ENCODE results near the gene RASL10B. TPM values are rescaled to one million over a fixed set of nuclear protein-coding genes. Genes with fewer than 3 reads are reported as not detected.
A peak's percentile ranks its signal among the peaks of the same experiment; 100 is the strongest.

Gene RASL10B
- total RNA-seq, 2 experiments from 2014 or later, result 0.96 to 1.1 TPM

DNA sequence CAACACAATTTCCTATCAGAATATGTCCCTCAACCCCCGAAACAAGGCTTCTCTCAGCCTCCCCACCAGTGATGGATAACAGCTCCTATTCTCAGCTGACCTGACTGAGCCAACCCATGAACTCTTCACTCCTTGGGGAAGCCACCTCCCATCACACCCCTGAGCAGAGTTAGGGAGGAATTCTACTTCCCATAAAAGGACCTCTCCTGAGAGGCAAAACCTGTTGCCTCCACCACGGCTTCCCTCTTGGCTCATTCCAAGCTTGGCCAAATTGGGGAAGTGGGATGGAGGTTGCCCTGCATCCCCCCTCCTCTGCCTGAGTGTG, 5.7 kb upstream of the RASL10B start:
- CTCF ChIA-PET, result interaction anchor here (1.7 kb wide), 1 partner anchor 14 kb away, joined by 4 read pairs; no protein-coding TSS in a partner anchor
- H3K9me3 Mint-ChIP-seq, result no peaks in the 10 kb centered on the region
- no peak overlapping the region for H3K4me3 Mint-ChIP-seq
- no peak overlapping the region for H3K27ac Mint-ChIP-seq
- peaks cover 15% of the 10 kb centered on the region for H3K36me3 Mint-ChIP-seq (ENCODE audit: low read depth)
- H3K4me1 Mint-ChIP-seq (ENCODE audit: low read depth), result peaks cover 8% of the 10 kb centered on the region
- no peaks in the 10 kb centered on the region for H3K27me3 Mint-ChIP-seq (ENCODE audit: low read depth)
- DNase-seq, result no peak
- intact Hi-C loops (cut with micrococcal nuclease), result no loop called here

DNA sequence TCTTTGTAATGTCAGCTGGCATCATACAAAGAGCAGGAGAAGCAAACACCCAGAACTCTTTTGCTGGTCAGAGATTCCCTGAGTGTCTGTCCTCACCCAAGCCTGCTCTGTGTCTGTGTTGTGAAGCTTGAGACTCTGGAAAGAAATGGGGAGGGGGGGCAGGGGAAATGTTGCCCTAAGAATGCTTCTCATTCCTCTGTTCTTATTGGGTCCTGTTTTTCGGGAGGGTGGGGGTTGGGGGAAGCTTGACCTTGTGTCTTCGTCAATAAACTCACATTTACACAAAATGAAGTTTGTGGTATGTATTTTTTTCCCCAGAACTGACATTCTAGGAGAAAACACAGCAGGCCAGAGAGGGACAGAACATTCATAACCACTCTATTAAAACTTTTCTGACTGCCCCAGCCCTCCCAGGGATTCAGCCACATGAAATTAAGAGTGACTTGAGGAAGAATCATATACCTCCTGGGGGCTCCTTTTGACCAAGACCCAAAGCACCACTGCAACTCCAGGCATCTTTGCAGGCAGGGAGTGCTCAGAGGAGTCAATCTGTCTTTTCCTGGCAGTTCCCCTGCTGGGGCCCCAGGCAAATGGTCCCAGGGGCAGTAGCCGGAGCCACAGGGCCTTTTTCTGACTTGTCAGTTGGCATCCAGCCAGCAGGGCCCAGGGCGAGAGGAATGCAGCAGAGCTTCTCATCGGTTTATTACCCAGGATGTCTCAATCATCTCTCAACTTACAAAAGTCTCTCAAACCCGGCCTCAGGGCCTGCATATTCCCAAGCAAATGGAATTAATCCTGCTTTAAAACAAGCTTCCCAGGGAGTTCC, 5.1 kb upstream of the RASL10B start:
- H3K4me3 Mint-ChIP-seq, result no peak overlapping the region
- no peak overlapping the region for H3K27ac Mint-ChIP-seq
- H3K27me3 Mint-ChIP-seq (ENCODE audit: low read depth), result no peaks in the 10 kb centered on the region
- H3K4me1 Mint-ChIP-seq (ENCODE audit: low read depth), result peaks cover 14% of the 10 kb centered on the region
- CTCF ChIA-PET, result interaction anchor here (1.7 kb wide), 1 partner anchor 13 kb away, joined by 4 read pairs; no protein-coding TSS in a partner anchor
- intact Hi-C loops (cut with micrococcal nuclease), result no loop called here
- no peaks in the 10 kb centered on the region for H3K9me3 Mint-ChIP-seq
- DNase-seq, result no peak
- peaks cover 14% of the 10 kb centered on the region for H3K36me3 Mint-ChIP-seq (ENCODE audit: low read depth)

DNA sequence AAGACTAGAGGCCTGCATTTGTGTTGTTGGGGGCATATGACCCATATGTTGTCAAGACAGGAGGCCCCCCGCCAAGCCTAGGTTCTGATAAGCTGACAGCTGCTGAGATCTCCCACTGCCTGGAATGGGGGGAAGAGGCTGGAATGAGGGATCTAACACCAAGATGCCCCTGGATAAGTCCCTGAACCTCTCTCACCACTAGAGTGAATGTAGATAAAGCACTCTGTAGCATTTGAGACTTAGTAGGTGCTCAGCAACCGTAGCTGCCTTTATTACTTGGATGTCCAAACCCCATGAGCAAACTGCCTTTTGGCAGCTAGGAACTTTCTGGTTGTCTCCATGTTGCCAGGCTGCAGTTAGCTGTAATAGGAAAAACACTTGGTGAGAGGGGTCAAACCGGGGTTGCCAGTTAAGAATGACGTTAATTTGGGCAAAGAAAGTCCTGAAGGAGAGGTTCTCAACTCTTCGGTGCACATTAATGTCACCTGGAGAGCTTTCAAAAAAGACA, 4.4 kb upstream of the RASL10B start:
- H3K4me3 Mint-ChIP-seq, result no peak overlapping the region
- CTCF ChIA-PET, result interaction anchor here (1.7 kb wide), 1 partner anchor 13 kb away, joined by 4 read pairs; no protein-coding TSS in a partner anchor
- intact Hi-C loops (cut with micrococcal nuclease), result no loop called here
- peaks cover 14% of the 10 kb centered on the region for H3K4me1 Mint-ChIP-seq (ENCODE audit: low read depth)
- no peak for DNase-seq
- H3K27me3 Mint-ChIP-seq (ENCODE audit: low read depth), result no peaks in the 10 kb centered on the region
- no peak overlapping the region for H3K27ac Mint-ChIP-seq
- H3K9me3 Mint-ChIP-seq, result no peaks in the 10 kb centered on the region
- H3K36me3 Mint-ChIP-seq (ENCODE audit: low read depth), result peaks cover 14% of the 10 kb centered on the region

DNA sequence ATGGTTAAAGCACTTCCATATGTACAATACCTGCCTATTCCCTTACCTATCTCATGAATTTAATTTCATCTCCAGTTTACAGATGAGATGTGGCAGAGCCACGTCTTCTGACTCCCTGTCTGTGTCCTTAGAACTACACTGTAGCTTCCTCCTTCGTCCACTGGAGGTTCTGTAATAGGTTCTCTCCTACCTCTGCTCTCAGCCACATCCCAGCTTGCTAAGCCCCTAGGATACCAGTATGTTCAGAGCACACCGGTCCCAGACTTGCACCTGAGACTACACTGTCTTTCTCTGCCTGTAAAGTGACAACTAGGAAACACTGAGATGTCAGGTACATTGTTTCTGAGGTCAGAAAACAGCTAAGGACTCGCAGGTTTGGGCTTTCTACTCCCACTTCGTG, 3.8 kb upstream of the RASL10B start:
- Mint-ChIP-seq H3K4me1 (ENCODE audit: low read depth) (peaks cover 16% of the 10 kb centered on the region), H3K27ac (no peak overlapping the region), H3K36me3 (ENCODE audit: low read depth) (peaks cover 14% of the 10 kb centered on the region)

DNA sequence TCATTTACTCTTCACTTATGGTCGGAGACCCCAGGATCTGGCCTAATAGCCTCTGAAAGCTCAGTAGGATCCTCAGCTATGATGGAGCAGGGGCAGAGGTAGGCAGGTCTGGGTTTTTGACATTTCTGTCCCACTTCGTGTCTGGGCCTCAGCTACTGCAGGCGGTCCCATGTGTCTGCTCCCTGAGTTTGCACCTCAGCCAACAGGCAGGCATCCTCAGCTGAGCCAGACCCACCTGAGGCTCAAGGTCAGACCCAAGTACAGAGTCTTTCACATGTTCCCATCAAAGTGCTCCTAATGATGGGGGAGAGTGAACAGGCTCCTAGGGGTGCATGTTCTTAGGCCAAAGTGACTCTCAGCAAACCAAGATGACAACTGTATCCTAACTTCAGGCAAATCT, 2.9 kb upstream of the RASL10B start:
- no peaks in the 10 kb centered on the region for H3K27me3 Mint-ChIP-seq (ENCODE audit: low read depth)
- CTCF ChIA-PET, result interaction anchor here (1.0 to 1.5 kb wide), 2 partner anchors 19 to 80 kb away, joined by 4 to 7 read pairs; no protein-coding TSS in a partner anchor
- no peak overlapping the region for H3K4me3 Mint-ChIP-seq
- H3K9me3 Mint-ChIP-seq, result no peaks in the 10 kb centered on the region
- H3K4me1 Mint-ChIP-seq (ENCODE audit: low read depth), result peaks cover 16% of the 10 kb centered on the region
- no peak for DNase-seq
- intact Hi-C loops (cut with micrococcal nuclease), result no loop called here
- no peak overlapping the region for H3K27ac Mint-ChIP-seq
- peaks cover 14% of the 10 kb centered on the region for H3K36me3 Mint-ChIP-seq (ENCODE audit: low read depth)

More for the DNA sequence above, 3.8 kb upstream of the RASL10B start:
- CTCF ChIA-PET, result interaction anchor here (0.5 to 1.7 kb wide), 4 partner anchors 12 to 435 kb away, joined by 4 to 7 read pairs (median 4); no protein-coding TSS in a partner anchor
- no peaks in the 10 kb centered on the region for H3K9me3 Mint-ChIP-seq
- DNase-seq, result no peak
- no peaks in the 10 kb centered on the region for H3K27me3 Mint-ChIP-seq (ENCODE audit: low read depth)
- intact Hi-C loops (cut with micrococcal nuclease), result no loop called here
- no peak overlapping the region for H3K4me3 Mint-ChIP-seq

DNA sequence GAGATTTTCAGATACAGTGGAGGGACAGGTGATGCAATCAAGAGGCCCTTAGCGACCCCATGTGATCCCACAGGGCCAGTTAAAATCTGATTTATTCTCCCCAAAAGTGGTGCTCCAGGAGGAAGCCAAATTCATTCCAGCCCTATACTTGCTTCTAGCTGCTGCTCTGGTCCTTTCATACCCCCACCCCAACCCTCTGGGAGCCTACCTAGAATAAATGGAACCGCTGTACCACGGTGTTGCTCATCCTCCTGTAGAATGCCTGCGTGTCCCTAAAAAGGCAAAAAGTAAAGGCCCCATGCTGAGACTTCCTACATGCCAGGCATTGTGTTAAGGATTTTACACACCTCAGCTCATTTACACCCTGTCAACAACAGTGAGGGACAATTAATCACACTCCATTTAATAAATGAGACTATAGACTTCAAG, 2.0 kb upstream of the RASL10B start:
- intact Hi-C loops (cut with micrococcal nuclease), result no loop called here

DNA sequence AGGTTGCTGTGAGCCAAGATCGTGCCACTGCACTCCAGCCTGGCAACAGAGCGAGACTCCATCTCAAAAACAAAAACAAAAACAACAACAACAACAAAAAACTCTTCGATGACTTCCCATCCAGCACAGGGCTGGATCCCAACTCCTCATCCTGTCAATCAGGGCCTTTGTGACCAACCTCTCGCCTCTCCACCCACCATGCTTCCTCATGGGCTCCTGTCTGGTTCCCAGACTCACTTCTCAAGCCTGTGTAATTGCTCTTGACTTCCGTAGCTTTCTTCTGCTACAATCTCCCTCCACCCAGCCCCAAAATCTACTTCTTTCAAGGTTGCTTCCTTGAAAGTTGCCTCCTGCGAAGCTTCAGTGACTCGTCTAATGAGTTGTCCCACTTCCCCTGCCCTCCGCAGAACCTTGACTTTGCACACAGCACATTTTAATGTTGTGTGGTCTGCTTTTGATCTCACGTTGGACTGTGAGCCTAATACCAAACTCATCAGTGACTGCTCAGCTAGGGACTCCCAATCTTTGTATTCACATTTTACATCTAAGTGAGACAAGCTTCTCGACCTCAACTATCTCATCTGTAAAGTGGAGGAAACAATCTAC, 936 bp upstream of the RASL10B start:
- H3K27ac Mint-ChIP-seq, result no peak overlapping the region

More for the DNA sequence above, 2.0 kb upstream of the RASL10B start:
- H3K4me3 Mint-ChIP-seq, result no peak overlapping the region
- H3K9me3 Mint-ChIP-seq, result no peaks in the 10 kb centered on the region
- H3K27me3 Mint-ChIP-seq (ENCODE audit: low read depth), result no peaks in the 10 kb centered on the region
- peaks cover 16% of the 10 kb centered on the region for H3K4me1 Mint-ChIP-seq (ENCODE audit: low read depth)
- DNase-seq, result no peak
- H3K27ac Mint-ChIP-seq, result no peak overlapping the region
- H3K36me3 Mint-ChIP-seq (ENCODE audit: low read depth), result peaks cover 10% of the 10 kb centered on the region
- CTCF ChIA-PET, result interaction anchor here (2.8 kb wide), 1 partner anchor 18 kb away, joined by 16 read pairs; no protein-coding TSS in a partner anchor

DNA sequence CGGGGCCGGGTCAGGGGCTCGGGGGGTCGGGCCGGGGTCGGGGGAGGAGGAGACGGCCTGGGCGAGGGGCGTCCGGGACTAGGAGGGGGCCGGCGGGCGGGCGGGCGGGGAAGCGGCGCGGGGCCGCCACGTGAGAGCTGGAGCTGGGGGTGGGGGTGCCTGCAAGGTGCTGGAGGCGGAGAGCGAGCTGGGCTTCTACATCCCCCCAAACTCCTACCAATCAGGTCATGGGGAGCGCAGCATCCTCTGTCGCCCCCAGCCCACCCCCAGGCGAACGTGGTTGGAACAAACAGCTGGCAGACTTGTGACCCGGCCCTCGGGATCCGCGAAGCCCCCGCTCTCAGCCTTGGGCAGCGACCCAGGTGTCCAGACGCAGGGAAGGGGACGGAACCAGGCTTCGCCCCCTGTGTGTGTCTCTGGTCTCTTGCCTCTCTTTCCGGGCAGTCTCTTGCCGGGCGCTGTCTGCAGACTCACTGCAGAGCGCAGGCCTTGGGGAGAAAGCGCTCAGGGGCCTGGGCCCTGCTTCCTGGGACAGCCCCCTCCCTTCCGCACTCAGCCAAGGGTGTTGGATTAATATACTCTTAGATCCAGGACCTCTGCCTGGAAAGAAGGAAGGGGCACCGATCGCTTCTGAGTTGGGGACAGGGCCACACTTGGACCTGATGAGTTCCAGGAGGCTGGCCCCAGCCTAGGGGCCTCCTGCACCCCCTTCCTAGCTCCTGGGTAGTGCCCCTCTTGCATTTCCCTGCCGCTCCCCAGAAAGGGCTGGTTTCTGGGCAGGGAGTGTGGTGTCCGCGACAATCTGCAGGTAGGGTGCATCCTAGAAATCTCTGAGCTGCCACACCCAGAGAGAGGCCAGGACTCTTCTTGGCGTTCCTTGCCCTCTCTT, 722 bp downstream of the RASL10B start:
- H3K4me3 Mint-ChIP-seq, result peak overlapping the region; percentile 52
- H3K9me3 Mint-ChIP-seq, result no peaks in the 10 kb centered on the region
- H3K36me3 Mint-ChIP-seq (ENCODE audit: low read depth), result no peaks in the 10 kb centered on the region
- CTCF ChIA-PET, result interaction anchor here (0.5 to 2.8 kb wide), 7 partner anchors 8 to 136 kb away, joined by 3 to 16 read pairs (median 4); no protein-coding TSS in a partner anchor
- H3K27me3 Mint-ChIP-seq (ENCODE audit: low read depth), result no peaks in the 10 kb centered on the region
- DNase-seq, result no peak
- intact Hi-C loops (cut with micrococcal nuclease), result no loop called here
- no peak overlapping the region for H3K27ac Mint-ChIP-seq
- H3K4me1 Mint-ChIP-seq (ENCODE audit: low read depth), result peaks cover 16% of the 10 kb centered on the region

More for the DNA sequence above, 936 bp upstream of the RASL10B start:
- Mint-ChIP-seq H3K36me3 (ENCODE audit: low read depth) (peaks cover 4% of the 10 kb centered on the region), H3K27me3 (ENCODE audit: low read depth) (no peaks in the 10 kb centered on the region), H3K4me3 (peak overlapping the region; percentile 74), H3K9me3 (no peaks in the 10 kb centered on the region), H3K4me1 (ENCODE audit: low read depth) (peaks cover 16% of the 10 kb centered on the region)
- CTCF ChIA-PET, result interaction anchor here (0.7 to 2.8 kb wide), 8 partner anchors 9 to 126 kb away, joined by 3 to 16 read pairs (median 4); no protein-coding TSS in a partner anchor
- peak; percentile 35 for DNase-seq
- intact Hi-C loops (cut with micrococcal nuclease), result no loop called here

DNA sequence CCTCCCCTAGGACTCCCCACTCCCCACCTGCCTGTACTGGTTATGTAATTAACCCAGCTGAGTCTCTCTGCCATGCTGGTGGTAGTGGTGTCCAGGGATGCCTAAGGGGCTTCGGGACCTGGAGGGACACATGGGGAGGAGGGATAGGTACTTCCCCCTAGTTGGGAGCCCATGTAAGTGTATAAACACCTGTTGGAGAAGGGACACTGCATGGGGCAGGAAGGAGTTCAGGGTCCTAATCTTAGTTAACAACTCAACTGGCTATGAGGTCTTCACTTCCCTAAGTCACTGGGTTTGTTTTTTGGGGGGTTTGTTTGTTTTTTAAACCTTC, 1.3 kb downstream of the RASL10B start:
- Mint-ChIP-seq H3K27ac (no peak overlapping the region), H3K4me3 (peak overlapping the region; percentile 52), H3K4me1 (ENCODE audit: low read depth) (peaks cover 16% of the 10 kb centered on the region), H3K36me3 (ENCODE audit: low read depth) (no peaks in the 10 kb centered on the region), H3K9me3 (no peaks in the 10 kb centered on the region), H3K27me3 (ENCODE audit: low read depth) (no peaks in the 10 kb centered on the region)
- intact Hi-C loops (cut with micrococcal nuclease), result no loop called here
- no peak for DNase-seq
- CTCF ChIA-PET, result interaction anchor here (0.5 kb wide), 1 partner anchor 64 kb away, joined by 4 read pairs; no protein-coding TSS in a partner anchor

DNA sequence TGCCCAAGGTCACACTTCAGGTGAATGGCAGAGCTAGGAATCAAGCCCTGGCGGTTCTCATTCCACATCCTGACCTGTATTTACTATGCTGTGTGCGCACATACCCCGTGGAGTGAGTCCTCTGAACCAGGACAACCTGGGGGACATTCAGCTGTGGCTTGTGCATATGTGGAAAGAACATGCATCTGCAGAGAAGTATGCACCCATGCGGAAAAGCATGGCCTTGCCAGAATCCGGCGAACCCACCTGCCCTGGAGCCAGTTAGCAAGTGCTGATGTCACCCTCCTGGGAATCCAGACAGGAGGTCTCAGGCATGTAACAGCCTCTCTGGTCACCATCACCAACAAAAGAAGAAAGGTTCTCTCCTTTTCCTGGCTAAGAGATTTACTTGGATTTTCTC, 1.9 kb downstream of the RASL10B start:
- Mint-ChIP-seq H3K4me1 (ENCODE audit: low read depth) (peaks cover 16% of the 10 kb centered on the region), H3K27me3 (ENCODE audit: low read depth) (no peaks in the 10 kb centered on the region), H3K27ac (no peak overlapping the region), H3K9me3 (no peaks in the 10 kb centered on the region), H3K4me3 (no peak overlapping the region), H3K36me3 (ENCODE audit: low read depth) (no peaks in the 10 kb centered on the region)
- intact Hi-C loops (cut with micrococcal nuclease), result no loop called here
- no peak for DNase-seq
- CTCF ChIA-PET, result no interaction called here

DNA sequence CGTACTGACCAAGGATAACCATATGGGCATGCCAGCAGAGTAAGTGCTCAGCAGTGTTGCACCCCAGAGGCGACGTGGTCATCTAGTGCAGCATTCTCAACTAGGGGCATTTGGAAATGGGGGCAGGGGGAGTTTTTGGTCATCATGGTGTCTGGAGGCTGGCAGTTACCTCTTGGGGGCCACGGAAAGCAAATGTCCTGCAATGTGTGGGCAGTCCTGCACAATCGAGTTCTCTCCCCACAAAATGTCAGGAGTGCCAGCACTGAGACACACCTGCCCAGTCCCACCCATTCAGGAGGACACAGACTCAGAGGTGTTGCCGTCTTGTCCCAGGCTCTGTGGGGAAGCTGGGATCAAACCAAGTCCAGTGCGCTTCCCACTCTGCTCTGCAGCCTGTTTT, 3.0 kb downstream of the RASL10B start:
- Mint-ChIP-seq H3K27me3 (ENCODE audit: low read depth) (no peaks in the 10 kb centered on the region), H3K36me3 (ENCODE audit: low read depth) (no peaks in the 10 kb centered on the region), H3K4me3 (no peak overlapping the region), H3K4me1 (ENCODE audit: low read depth) (peaks cover 16% of the 10 kb centered on the region), H3K9me3 (no peaks in the 10 kb centered on the region), H3K27ac (no peak overlapping the region)
- CTCF ChIA-PET, result no interaction called here
- intact Hi-C loops (cut with micrococcal nuclease), result no loop called here
- DNase-seq, result no peak
